ENCODE measurements around the gene COL25A1.

COL25A1 gene

GRCh38 chr4:109275066-109275745 is 27.3 kb downstream of the COL25A1 start:
- no peak for DNase-seq (ENCODE audit: low read depth)
- no peak for TF ChIP-seq CTCF (IDR thresholded peaks at IDR 0.05; ENCODE audit: control insufficient read depth, insufficient read depth, low read depth, low read length, missing control alignments)
- H3K4me3 ChIP-seq (ENCODE audit: control insufficient read depth, low read depth, low read length), result no peak overlapping the region

- no peak for TF ChIP-seq CTCF (IDR thresholded peaks at IDR 0.05; ENCODE audit: control insufficient read depth, insufficient read depth, low read depth, low read length, missing control alignments)
- DNase-seq (ENCODE audit: low read depth), result no peak
- H3K4me3 ChIP-seq (ENCODE audit: control insufficient read depth, low read depth, low read length), result no peak overlapping the region
Measured at GRCh38 chr4:109266891-109267290, 35.6 kb downstream of the COL25A1 start.

GRCh38 chr4:109266236-109266635 is 36.2 kb downstream of the COL25A1 start:
- TF ChIP-seq CTCF (IDR thresholded peaks at IDR 0.05; ENCODE audit: control insufficient read depth, insufficient read depth, low read depth, low read length, missing control alignments), result no peak
- H3K4me3 ChIP-seq (ENCODE audit: control insufficient read depth, low read depth, low read length), result no peak overlapping the region
- DNase-seq (ENCODE audit: low read depth), result no peak

- DNase-seq (ENCODE audit: low read depth), result no peak
- no peak for TF ChIP-seq CTCF (IDR thresholded peaks at IDR 0.05; ENCODE audit: control insufficient read depth, insufficient read depth, low read depth, low read length, missing control alignments)
- H3K4me3 ChIP-seq (ENCODE audit: control insufficient read depth, low read depth, low read length), result no peak overlapping the region
Measured at GRCh38 chr4:109263721-109264120, 38.7 kb downstream of the COL25A1 start.

- TF ChIP-seq CTCF (IDR thresholded peaks at IDR 0.05; ENCODE audit: control insufficient read depth, insufficient read depth, low read depth, low read length, missing control alignments), result no peak
- H3K4me3 ChIP-seq (ENCODE audit: control insufficient read depth, low read depth, low read length), result no peak overlapping the region
- DNase-seq (ENCODE audit: low read depth), result no peak
Measured at GRCh38 chr4:109256818-109257217, 45.6 kb downstream of the COL25A1 start.

- DNase-seq (ENCODE audit: low read depth), result no peak
- no peak for TF ChIP-seq CTCF (IDR thresholded peaks at IDR 0.05; ENCODE audit: control insufficient read depth, insufficient read depth, low read depth, low read length, missing control alignments)
- no peak overlapping the region for H3K4me3 ChIP-seq (ENCODE audit: control insufficient read depth, low read depth, low read length)
Measured at GRCh38 chr4:109254845-109255244, 47.6 kb downstream of the COL25A1 start.

Measured in AG09309 (cell line).